SK-N-SH (cell line): Measurements from ENCODE around the gene GGTLC3.
"Not testable (repeated sequence)": the region's sequence is repeated elsewhere in the genome, so short reads cannot be mapped to it uniquely, and the experiment has no call there.

Experiments used
- EP300 ChIP-seq, 2 experiments: IDR thresholded peaks; 2 replicates each; pipeline versions ENCODE4 v1.4.0 to v1.6.1; 2012; ENCODE audit warnings: borderline replicate concordance in 1 of 2, low read depth in 1 of 2, low read length in 1 of 2
- NRF1 ChIP-seq: IDR thresholded peaks from 2 replicates; pipeline ENCODE4 v1.6.1; 2012; ENCODE audit warnings: low read depth, mild to moderate bottlenecking, low read length
- POLR2AphosphoS5 ChIP-seq: IDR thresholded peaks from 2 replicates; pipeline ENCODE4 v1.6.1; 2012; ENCODE audit warnings: low read depth, low read length
- RAD21 ChIP-seq: IDR thresholded peaks from 2 replicates; pipeline ENCODE4 v1.6.1; 2012; ENCODE audit warnings: mild to moderate bottlenecking, low read length
- TF ChIP-seq, protein P1 (sequence below): fragments of 200-600 bp; sonication (generic); IDR thresholded peaks from 2 replicates; pipeline ENCODE4 v1.6.1; 2017; ENCODE audit warnings: antibody characterized with exemption, mild to moderate bottlenecking, moderate library complexity
- TF ChIP-seq, protein P2 (sequence below): IDR thresholded peaks from 2 replicates; pipeline ENCODE4; 2012

DNA sequence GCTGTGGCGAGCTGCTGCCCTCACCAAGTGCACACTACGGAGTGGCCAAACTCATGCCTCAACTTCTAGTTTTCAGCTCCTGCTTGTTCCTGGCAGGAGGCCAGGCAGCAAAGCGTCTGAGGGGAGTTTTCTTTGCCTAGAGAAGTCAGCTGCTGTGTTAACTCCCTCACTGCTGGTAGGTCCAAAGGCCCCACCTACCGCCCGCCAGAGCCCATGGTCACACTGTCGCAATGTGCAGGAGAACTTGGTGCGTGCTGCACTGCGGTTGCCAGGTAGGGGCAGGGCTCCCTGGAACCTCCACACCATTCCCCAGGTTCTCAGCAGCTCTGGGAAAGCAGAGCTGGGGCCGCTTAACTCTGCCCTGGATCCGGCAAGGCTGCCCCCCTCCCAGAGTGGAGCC, 5.6 kb downstream of the GGTLC3 start:
- TF ChIP-seq, protein P1, sequence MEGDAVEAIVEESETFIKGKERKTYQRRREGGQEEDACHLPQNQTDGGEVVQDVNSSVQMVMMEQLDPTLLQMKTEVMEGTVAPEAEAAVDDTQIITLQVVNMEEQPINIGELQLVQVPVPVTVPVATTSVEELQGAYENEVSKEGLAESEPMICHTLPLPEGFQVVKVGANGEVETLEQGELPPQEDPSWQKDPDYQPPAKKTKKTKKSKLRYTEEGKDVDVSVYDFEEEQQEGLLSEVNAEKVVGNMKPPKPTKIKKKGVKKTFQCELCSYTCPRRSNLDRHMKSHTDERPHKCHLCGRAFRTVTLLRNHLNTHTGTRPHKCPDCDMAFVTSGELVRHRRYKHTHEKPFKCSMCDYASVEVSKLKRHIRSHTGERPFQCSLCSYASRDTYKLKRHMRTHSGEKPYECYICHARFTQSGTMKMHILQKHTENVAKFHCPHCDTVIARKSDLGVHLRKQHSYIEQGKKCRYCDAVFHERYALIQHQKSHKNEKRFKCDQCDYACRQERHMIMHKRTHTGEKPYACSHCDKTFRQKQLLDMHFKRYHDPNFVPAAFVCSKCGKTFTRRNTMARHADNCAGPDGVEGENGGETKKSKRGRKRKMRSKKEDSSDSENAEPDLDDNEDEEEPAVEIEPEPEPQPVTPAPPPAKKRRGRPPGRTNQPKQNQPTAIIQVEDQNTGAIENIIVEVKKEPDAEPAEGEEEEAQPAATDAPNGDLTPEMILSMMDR: not testable (repeated sequence)
- TF ChIP-seq, protein P2, sequence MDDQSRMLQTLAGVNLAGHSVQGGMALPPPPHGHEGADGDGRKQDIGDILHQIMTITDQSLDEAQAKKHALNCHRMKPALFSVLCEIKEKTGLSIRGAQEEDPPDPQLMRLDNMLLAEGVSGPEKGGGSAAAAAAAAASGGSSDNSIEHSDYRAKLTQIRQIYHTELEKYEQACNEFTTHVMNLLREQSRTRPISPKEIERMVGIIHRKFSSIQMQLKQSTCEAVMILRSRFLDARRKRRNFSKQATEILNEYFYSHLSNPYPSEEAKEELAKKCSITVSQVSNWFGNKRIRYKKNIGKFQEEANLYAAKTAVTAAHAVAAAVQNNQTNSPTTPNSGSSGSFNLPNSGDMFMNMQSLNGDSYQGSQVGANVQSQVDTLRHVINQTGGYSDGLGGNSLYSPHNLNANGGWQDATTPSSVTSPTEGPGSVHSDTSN: not testable (repeated sequence)
- not testable (repeated sequence) for TF ChIP-seq RAD21; EP300 (IDR thresholded peaks at IDR 0.05; ENCODE audit: borderline replicate concordance in 1 of 2, low read depth in 1 of 2, low read length in 1 of 2); POLR2AphosphoS5; NRF1
